IPS-18c (cell line): ENCODE data around the gene ZNF385B.

ENCODE experiments used
- H3K4me3 ChIP-seq: 2 replicates; pipeline ENCODE4 v1.7.0; 2013; ENCODE audit warnings: low read depth, mild to moderate bottlenecking, low read length, moderate library complexity; ENCODE audit not compliant: insufficient read depth
- H3K9me3 ChIP-seq: one replicate; pipeline ENCODE4 v1.6.1; 2013; ENCODE audit warnings: mild to moderate bottlenecking, low read length, moderate library complexity; ENCODE audit not compliant: control insufficient read depth, insufficient read depth

ZNF385B gene

GRCh38 chr2:179822540-179822939 lies 38.9 kb downstream of the ZNF385B start:
- H3K4me3 ChIP-seq, result no peak overlapping the region
- H3K9me3 ChIP-seq, result no peaks in the 10 kb centered on the region

- Histone ChIP-seq H3K9me3 (no peaks in the 10 kb centered on the region), H3K4me3 (no peak overlapping the region)
Measured at GRCh38 chr2:179818546-179818945, 42.9 kb downstream of the ZNF385B start.

- H3K9me3 ChIP-seq, result no peaks in the 10 kb centered on the region
- no peak overlapping the region for H3K4me3 ChIP-seq
Measured at GRCh38 chr2:179817181-179817841, 44.1 kb downstream of the ZNF385B start.

- Histone ChIP-seq H3K4me3 (no peak overlapping the region), H3K9me3 (no peaks in the 10 kb centered on the region)
Measured at GRCh38 chr2:179814050-179814449, 47.4 kb downstream of the ZNF385B start.

- Histone ChIP-seq H3K4me3 (no peak overlapping the region), H3K9me3 (no peaks in the 10 kb centered on the region)
Measured at GRCh38 chr2:179812501-179812900, 48.9 kb downstream of the ZNF385B start.

- no peak overlapping the region for H3K4me3 ChIP-seq
- no peaks in the 10 kb centered on the region for H3K9me3 ChIP-seq
Measured at GRCh38 chr2:179811042-179811441, 50.4 kb downstream of the ZNF385B start.

- Histone ChIP-seq H3K9me3 (no peaks in the 10 kb centered on the region), H3K4me3 (no peak overlapping the region)
Measured at GRCh38 chr2:179809606-179810005, 51.8 kb downstream of the ZNF385B start.

- H3K9me3 ChIP-seq, result no peaks in the 10 kb centered on the region
- H3K4me3 ChIP-seq, result no peak overlapping the region
Measured at GRCh38 chr2:179805001-179805400, 56.4 kb downstream of the ZNF385B start.

GRCh38 chr2:179804206-179804605 lies 57.2 kb downstream of the ZNF385B start:
- H3K4me3 ChIP-seq, result no peak overlapping the region
- H3K9me3 ChIP-seq, result no peaks in the 10 kb centered on the region

GRCh38 chr2:179802051-179802882 lies 59.1 kb downstream of the ZNF385B start:
- H3K9me3 ChIP-seq, result no peaks in the 10 kb centered on the region
- H3K4me3 ChIP-seq, result no peak overlapping the region

- no peak overlapping the region for H3K4me3 ChIP-seq
Measured at GRCh38 chr2:179800776-179801175, 60.6 kb downstream of the ZNF385B start.

GRCh38 chr2:179796213-179797007 lies 65.0 kb downstream of the ZNF385B start:
- Histone ChIP-seq H3K4me3 (no peak overlapping the region), H3K9me3 (no peaks in the 10 kb centered on the region)

More at GRCh38 chr2:179800776-179801175, 60.6 kb downstream of the ZNF385B start:
- no peaks in the 10 kb centered on the region for H3K9me3 ChIP-seq

GRCh38 chr2:179793902-179794301 lies 67.5 kb downstream of the ZNF385B start:
- H3K9me3 ChIP-seq, result no peaks in the 10 kb centered on the region

GRCh38 chr2:179793238-179793637 lies 68.2 kb downstream of the ZNF385B start:
- H3K9me3 ChIP-seq, result no peaks in the 10 kb centered on the region
- no peak overlapping the region for H3K4me3 ChIP-seq

More at GRCh38 chr2:179793902-179794301, 67.5 kb downstream of the ZNF385B start:
- H3K4me3 ChIP-seq, result no peak overlapping the region

- no peak overlapping the region for H3K4me3 ChIP-seq
- H3K9me3 ChIP-seq, result no peaks in the 10 kb centered on the region
Measured at GRCh38 chr2:179790235-179791217, 70.9 kb downstream of the ZNF385B start.

- H3K4me3 ChIP-seq, result no peak overlapping the region
- H3K9me3 ChIP-seq, result no peaks in the 10 kb centered on the region
Measured at GRCh38 chr2:179788104-179788503, 73.3 kb downstream of the ZNF385B start.

GRCh38 chr2:179787601-179788000 lies 73.8 kb downstream of the ZNF385B start:
- H3K9me3 ChIP-seq, result no peaks in the 10 kb centered on the region

More at GRCh38 chr2:179787601-179788000, 73.8 kb downstream of the ZNF385B start:
- no peak overlapping the region for H3K4me3 ChIP-seq
